ENCODE measurements around the gene ADAMTSL3. TPM values are rescaled to one million over a fixed set of nuclear protein-coding genes. Genes with fewer than 3 reads are reported as not detected.
"Not testable (repeated sequence)": the region's sequence is repeated elsewhere in the genome, so short reads cannot be mapped to it uniquely, and the experiment has no call there.

ADAMTSL3 gene
- total RNA-seq, 2 donors from 2014 or later = not detected

DNA sequence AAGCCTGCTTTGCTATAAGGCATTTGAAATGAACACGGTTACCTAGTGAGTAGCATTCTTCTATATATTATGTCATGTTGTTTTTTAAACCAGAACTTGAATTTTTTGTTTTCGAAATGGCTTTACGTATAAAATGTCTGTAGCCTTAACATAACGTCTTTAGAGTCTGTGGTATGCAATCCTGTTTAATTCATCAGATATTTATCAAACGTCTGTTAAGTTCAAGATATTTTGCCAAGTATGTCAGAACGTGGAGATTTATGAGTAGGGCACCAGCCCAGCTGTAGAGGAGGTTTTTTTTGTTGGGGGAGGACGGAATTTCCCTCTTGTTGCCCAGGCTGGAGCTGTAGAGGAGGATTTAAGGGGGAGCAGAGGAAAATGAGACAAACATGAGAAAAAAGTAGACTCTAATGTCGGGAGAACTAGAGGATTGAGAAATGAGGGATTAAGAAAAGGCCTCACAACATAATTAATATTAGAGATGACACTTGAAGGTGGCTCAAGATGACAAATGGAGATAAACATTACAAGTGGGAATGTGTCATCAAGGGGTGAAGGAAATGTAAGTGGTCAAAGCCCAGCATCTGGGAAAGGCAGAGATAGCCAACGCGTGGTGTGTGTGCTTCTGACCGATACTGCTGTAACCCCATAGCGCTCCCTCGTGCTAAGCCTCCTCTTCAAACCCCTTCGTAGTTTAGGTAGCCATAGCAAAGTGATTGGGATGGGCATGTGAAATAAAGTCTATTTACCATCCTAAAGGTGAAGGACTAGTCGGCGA, 427.7 kb downstream of the ADAMTSL3 start:
- Mint-ChIP-seq H3K27ac (no peak overlapping the region), H3K4me1 (peaks cover 5% of the 10 kb centered on the region), H3K4me3 (no peak overlapping the region), H3K9me3 (no peaks in the 10 kb centered on the region), H3K36me3 (ENCODE audit: low read depth) (no peaks in the 10 kb centered on the region), H3K27me3 (peaks cover 46% of the 10 kb centered on the region)
- no peak for ATAC-seq (replicated peaks)

DNA sequence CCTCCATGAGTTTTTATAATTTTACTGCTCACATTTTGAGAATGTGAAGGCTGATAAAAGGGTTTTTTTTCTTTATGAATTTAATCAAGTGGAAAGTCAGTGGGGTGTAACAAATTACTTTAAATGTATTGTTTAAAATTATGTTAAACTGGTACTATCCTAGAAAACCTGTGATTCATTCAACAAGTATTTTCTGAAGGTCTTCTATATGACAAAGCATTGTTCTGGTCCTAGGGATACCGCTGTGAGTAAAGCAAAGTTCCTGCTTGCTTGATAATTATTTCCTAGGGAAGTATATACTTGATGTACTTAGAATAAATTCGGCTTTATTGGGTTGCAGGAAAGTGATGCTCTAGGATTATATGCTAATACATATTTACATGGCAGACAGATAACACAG, 428.8 kb downstream of the ADAMTSL3 start:
- H3K4me1 Mint-ChIP-seq = peaks cover 5% of the 10 kb centered on the region
- H3K4me3 Mint-ChIP-seq = no peak overlapping the region
- H3K27ac Mint-ChIP-seq = no peak overlapping the region
- H3K9me3 Mint-ChIP-seq = no peaks in the 10 kb centered on the region
- peaks cover 39% of the 10 kb centered on the region for H3K27me3 Mint-ChIP-seq
- no peaks in the 10 kb centered on the region for H3K36me3 Mint-ChIP-seq (ENCODE audit: low read depth)
- ATAC-seq (replicated peaks) = no peak

DNA sequence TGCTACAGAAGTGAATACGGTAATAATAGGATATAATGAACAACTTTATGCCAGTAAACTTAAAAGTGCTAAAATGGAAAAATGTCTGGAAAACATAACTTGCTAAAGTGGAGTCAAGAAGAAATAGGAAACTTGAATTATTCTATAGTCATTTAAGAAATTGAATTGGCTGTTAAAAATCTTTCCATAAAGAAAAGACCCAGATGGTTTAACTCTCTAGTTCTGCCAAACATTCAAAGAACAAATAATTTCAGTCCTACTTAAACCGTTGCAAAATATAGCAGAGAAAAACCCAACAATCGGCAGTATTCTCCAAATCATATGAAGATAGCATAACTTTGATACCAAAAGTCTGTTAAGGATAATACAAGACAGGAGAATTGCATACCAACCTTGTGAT, 432.1 kb downstream of the ADAMTSL3 start:
- not testable (repeated sequence) for H3K27ac Mint-ChIP-seq; H3K36me3 Mint-ChIP-seq (ENCODE audit: low read depth); H3K9me3 Mint-ChIP-seq; ATAC-seq (replicated peaks); H3K4me3 Mint-ChIP-seq; H3K4me1 Mint-ChIP-seq
- H3K27me3 Mint-ChIP-seq = peaks cover 28% of the 10 kb centered on the region

Other genes with a start within 250 kb of the ADAMTSL3 start
- gene SH3GL3, start 206.8 kb upstream of the ADAMTSL3 start, total RNA-seq = under 1 TPM in 1 of 2 donors, not detected in 1; 0.74 TPM

Data from activated T-helper 17 cell treated with anti-CD3 and anti-CD28 coated beads, Interleukin-2, amount 50 U/mL, for 72 hours (primary cell).